Measurements from ENCODE around the gene CEACAM1.
"Not testable (repeated sequence)": the region's sequence is repeated elsewhere in the genome, so short reads cannot be mapped to it uniquely, and the experiment has no call there.

CEACAM1 gene

GRCh38 chr19:42548552-42548951, 20.3 kb upstream of the CEACAM1 start:
- no peak for DNase-seq (ENCODE audit: low spot score)

- DNase-seq (ENCODE audit: low spot score), result no peak
Measured at GRCh38 chr19:42547929-42548328, 19.6 kb upstream of the CEACAM1 start.

DNA sequence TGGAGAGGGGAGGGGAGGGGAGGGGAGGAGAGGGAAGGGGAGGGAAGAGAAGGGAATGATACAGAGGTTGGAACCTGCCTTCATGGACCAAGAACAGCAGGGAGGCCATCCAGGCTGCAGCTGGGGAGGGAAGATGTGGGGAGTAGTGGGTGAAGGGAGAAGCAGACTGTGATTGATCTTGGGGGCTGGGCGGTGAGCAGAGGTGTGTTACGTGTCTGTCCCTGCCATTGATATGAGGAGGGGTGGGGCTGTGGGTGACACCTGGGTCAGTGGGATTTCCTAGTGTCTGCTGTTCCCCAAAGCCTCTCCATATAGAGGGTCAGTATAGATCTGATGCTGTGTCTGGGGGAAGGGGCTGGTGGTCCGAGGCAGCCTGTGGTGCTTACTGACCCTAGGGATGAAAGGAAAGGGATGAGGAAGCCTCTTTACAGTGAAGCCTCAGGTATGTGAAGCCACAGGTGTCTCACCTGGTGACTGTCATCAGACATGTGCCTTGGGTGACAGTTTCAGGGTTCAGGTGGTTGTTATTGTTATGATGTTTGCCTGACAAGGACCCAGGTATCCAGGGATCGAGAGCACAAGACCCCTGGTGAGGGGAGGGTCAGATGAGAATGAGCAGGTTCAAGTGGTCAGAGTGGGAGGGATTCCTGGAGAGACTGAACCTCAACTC, 18.7 kb upstream of the CEACAM1 start:
- DNase-seq (ENCODE audit: low spot score), result no peak

- no peak for DNase-seq (ENCODE audit: low spot score)
Measured at GRCh38 chr19:42544146-42544545, 15.9 kb upstream of the CEACAM1 start.

DNA sequence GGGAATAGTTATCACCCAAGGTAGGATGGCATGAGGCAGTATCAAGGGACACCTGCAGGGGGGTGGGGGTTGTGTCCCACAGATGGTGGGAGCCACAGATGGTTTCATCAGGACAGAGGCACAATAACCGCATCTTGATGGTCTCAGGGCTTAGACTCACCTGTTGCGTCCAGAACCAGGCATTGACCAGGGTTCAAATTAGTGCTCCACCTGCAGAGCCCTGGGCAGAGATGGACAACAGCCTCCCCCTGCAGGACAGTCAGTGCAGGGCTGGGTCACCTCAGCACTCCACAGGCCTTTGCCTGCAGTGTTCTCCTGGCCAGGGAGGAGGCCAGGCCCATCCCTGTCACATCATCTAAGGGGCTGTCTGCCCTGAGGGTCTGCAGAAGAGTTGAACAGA, 14.5 kb upstream of the CEACAM1 start:
- no peak for DNase-seq (ENCODE audit: low spot score)

DNA sequence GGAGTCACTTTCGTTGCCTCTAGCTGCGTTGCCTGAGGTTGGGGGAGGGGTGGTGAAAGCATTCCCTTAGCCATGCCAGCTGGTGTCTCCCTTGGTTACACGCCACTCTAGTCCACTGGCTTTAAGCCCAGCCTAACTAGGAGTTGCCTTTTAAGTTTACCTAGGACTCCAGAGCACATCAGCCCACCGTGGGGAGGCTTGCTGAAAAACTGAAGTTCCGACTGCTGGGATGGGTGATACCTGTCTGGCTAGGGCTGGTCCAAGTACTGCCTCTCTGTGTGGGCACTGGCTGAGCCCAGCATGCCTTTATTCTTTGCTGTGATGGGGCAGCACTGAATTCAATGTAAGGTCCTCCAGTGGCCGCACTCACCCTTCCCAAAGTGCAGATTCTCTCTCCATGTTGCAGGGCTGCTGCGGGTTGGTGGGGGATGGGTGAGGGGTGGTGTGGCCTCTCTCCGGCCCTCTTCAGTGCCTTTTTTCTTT, 11.8 kb upstream of the CEACAM1 start:
- no peak for DNase-seq (ENCODE audit: low spot score)

GRCh38 chr19:42538841-42539709, 10.8 kb upstream of the CEACAM1 start:
- DNase-seq (ENCODE audit: low spot score), result no peak

DNA sequence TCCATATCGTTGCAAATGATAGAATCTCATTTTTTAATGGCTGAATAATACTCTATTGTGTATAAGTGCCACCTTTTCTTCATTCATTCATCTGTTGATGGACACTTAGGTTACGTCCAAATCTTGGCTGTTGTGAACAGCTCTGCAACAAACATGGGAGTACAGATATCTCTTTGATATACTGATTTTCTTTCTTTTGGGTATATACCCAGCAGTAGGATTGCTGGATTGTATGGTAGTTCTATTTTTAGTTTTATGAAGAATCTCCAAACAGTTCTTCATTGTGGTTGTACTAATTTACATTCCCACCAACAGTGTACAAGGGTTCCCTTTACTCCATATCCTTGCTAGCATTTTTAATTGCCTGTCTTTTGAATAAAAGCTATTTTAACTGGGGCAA, 7.0 kb upstream of the CEACAM1 start:
- DNase-seq (ENCODE audit: low spot score), result not testable (repeated sequence)

GRCh38 chr19:42534391-42534790, 6.1 kb upstream of the CEACAM1 start:
- DNase-seq (ENCODE audit: low spot score), result no peak

GRCh38 chr19:42532891-42533290, 4.6 kb upstream of the CEACAM1 start:
- DNase-seq (ENCODE audit: low spot score), result no peak

DNA sequence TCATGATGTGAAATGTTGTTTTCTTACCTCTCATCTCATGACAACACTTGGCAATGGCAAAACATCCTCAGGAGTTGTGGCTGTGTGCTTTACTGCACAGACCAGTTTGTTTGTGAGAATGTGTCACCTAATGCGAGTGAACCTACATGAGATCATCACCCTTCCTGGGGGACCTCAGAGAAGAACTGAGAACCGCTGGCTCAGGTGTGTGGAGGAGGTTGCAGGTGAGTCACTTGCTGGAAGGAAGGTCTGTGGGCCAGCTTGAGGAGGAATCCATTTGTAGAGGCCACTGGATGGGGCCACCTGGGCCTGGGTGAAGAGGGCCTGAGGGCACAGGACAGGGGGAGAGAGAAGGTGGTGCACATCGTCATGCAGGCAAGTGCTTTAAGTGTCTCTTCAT, 3.0 kb upstream of the CEACAM1 start:
- no peak for DNase-seq (ENCODE audit: low spot score)

DNA sequence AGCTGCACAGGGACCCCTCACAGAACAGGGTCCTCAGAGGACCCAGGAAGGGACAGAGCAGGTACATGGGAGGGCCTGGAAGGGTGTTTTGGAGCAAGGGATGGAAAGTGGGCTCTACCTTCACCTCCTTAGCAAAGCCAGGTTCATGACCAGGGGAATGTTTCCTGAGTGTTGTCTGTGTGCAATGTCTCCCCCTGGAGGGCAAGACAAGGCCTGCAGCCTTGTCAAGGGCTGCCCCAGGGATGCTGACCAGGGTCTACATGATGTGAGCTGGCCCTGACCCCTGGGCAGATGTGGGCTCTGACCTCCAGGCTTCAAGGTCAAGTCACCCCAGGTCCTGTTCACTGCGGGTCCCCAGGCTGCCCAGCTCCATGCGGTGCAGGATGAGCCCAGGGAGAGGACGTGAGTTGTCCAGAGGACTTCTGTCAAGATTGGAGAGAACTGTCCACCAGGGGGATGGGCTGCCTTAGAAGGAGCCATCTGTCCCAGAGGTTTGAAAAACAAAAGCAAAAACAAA, 1.0 kb upstream of the CEACAM1 start:
- peak; percentile 59 for DNase-seq (ENCODE audit: low spot score)

- no peak for DNase-seq (ENCODE audit: low spot score)
Measured at GRCh38 chr19:42524943-42525342, 3.3 kb downstream of the CEACAM1 start.

- DNase-seq (ENCODE audit: low spot score), result no peak
Measured at GRCh38 chr19:42524250-42524649, 4.0 kb downstream of the CEACAM1 start.

DNA sequence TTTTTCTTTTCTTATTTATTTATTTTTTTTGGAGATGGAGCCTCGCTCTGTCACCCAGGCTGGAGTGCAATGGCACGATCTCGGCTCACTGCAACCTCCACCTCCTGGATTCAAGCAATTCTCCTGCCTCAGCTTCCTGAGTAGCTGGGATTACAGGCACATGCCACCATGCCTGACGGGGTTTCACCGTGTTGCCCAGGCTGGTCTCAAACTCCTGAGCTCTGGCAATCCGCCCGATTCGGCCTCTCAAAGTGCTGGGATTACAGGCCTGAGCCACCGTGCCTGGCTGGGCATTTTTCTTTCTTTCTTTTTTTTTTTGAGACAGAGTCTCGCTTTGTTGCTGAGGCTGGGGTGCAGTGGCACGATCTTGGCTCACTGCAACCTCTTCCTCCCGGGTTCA, 6.0 kb downstream of the CEACAM1 start:
- not testable (repeated sequence) for DNase-seq (ENCODE audit: low spot score)

GRCh38 chr19:42521346-42522030, 6.8 kb downstream of the CEACAM1 start:
- DNase-seq (ENCODE audit: low spot score), result no peak

GRCh38 chr19:42519108-42519507, 9.2 kb downstream of the CEACAM1 start:
- DNase-seq (ENCODE audit: low spot score), result no peak

- DNase-seq (ENCODE audit: low spot score), result no peak
Measured at GRCh38 chr19:42516771-42517170, 11.5 kb downstream of the CEACAM1 start.

DNA sequence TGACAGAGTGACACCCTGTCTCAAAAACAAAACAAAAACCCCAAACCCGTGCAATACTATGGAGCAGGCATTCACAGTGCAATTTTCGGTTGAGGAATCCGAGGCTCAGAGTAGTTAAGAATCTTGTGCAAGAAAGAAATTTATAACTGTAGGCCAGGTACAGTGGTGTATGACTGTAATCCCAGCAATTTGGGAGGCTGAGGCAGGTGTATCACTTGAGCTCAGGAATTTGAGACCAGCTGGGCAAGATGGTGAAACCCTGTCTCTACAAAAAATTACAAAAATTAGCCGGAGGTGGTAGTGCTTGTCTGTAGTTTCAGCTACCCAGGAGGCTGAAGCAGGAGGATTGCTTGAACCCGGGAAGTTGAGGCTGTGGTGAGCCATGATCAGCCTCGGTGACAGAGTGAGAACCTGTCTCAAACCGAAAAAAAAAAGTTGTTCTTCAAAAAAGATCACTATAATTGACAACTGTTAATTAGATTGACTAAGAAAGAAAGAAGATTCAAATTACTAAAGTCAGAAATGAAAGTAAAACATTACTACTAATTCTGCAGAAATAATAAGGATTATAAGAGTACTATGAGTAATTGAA, 12.9 kb downstream of the CEACAM1 start:
- no peak for DNase-seq (ENCODE audit: low spot score)

DNA sequence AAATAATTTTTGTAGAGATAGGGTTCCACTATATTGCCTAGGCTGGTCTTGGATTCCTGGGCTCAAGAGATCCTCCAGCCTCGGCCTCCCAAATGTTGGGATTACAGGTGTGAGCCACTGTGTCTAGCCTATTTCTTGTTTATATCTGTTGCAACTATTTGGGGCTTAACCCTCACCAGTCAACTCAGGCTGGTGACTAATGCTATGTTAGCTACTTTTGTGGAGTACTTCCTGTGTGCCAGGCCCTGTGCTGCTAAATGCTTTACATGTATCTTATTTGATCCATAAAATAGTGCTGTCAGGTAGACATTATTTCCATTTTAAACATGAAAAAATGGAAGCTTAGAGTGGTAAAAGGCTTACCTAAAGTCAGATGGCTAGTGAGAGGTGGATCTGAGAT, 13.8 kb downstream of the CEACAM1 start:
- no peak for DNase-seq (ENCODE audit: low spot score)

DNA sequence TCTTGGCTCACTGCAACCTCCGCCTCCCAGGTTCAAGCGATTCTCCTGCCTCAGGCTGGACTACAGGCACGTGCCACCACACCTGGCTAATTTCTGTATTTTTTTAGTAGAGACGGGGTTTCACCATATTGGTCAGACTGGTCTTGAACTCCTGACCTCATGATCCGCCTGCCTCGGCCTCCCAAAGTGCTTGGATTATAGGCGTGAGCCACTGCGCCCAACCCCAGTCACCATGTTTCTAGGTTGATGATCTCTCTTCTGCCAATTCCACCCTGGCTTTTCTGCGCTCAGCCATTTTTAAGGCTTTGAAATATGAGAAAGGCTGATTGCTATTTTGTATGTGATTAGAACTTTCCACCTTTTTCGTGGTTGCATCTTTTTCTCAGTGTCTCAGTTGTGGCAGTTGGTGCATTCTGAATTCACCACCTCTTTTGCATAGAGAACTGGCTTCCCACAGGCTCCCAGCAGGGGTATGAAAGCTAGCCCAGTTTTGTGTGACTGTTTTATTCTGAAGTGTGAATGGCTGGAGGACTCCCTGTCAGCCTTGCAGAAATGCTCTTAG, 15.5 kb downstream of the CEACAM1 start:
- DNase-seq (ENCODE audit: low spot score), result no peak

- DNase-seq (ENCODE audit: low spot score), result no peak
Measured at GRCh38 chr19:42512130-42512636, 16.1 kb downstream of the CEACAM1 start.
